Neuronal stem cell (in vitro differentiated cells): ENCODE measurements around the gene SEMA4F.

ENCODE experiments used
- DNase-seq: peaks from one replicate; pipeline ENCODE4 v3.0.0-alpha.2; 2013; ENCODE audit warnings: low spot score
- H2AFZ ChIP-seq: one replicate; pipeline ENCODE4 v1.6.1; 2013; ENCODE audit warnings: mild to moderate bottlenecking, low read length, inconsistent platforms
- H2AK5ac ChIP-seq: 2 replicates; pipeline ENCODE4 v1.6.1; 2013; ENCODE audit warnings: low read depth, mild to moderate bottlenecking, inconsistent platforms, low read length, moderate library complexity, mixed read lengths
- H2BK120ac ChIP-seq: 2 replicates; pipeline ENCODE4 v1.6.1; 2013; ENCODE audit warnings: low read depth, mild to moderate bottlenecking, inconsistent platforms, low read length, moderate library complexity, mixed read lengths
- H2BK12ac ChIP-seq: one replicate; pipeline ENCODE4 v1.6.1; 2013; ENCODE audit warnings: low read length, inconsistent platforms
- H2BK15ac ChIP-seq: 2 replicates; pipeline ENCODE4 v1.6.1; 2013; ENCODE audit warnings: mild to moderate bottlenecking, low read length, inconsistent platforms, mixed read lengths
- H2BK5ac ChIP-seq: one replicate; pipeline ENCODE4 v1.6.1; 2013; ENCODE audit warnings: inconsistent platforms, mild to moderate bottlenecking, low read length, moderate library complexity
- H3K14ac ChIP-seq: one replicate; pipeline ENCODE4 v1.6.1; 2013; ENCODE audit warnings: low read length, inconsistent platforms
- H3K18ac ChIP-seq: 2 replicates; pipeline ENCODE4 v1.6.1; 2013; ENCODE audit warnings: low read length, inconsistent platforms
- H3K23ac ChIP-seq: 2 replicates; pipeline ENCODE4 v1.6.1; 2013; ENCODE audit warnings: low read depth, mild to moderate bottlenecking, mixed read lengths, low read length, inconsistent platforms; ENCODE audit not compliant: poor library complexity
- H3K27ac ChIP-seq: replicated peaks from 3 replicates; pipeline ENCODE4 v1.5.1; 2013; ENCODE audit warnings: low read length, inconsistent platforms
- H3K27me3 ChIP-seq, 3 experiments: 2 replicates each; pipeline ENCODE4 v1.6.1; 2013; ENCODE audit warnings: low read length in 3 of 3, mild to moderate bottlenecking in 2 of 3, inconsistent platforms in 1 of 3, low read depth in 1 of 3, mixed read lengths in 1 of 3, moderate library complexity in 1 of 3; ENCODE audit not compliant: control insufficient read depth in 3 of 3, insufficient read depth in 3 of 3
- H3K36me3 ChIP-seq, 2 donors: replicated peaks in 1 of 2; 2 replicates each; pipeline ENCODE4 v1.6.1; 2013; ENCODE audit warnings: low read length in 2 of 2; ENCODE audit not compliant: control insufficient read depth in 2 of 2, insufficient read depth in 2 of 2
- H3K4ac ChIP-seq: 2 replicates; pipeline ENCODE4 v1.6.1; 2013; ENCODE audit warnings: inconsistent platforms, mild to moderate bottlenecking, low read length, moderate library complexity
- H3K4me1 ChIP-seq, 2 donors: 1 replicate in 1 of 2; 2 replicates in 1 of 2; pipeline ENCODE4 v1.6.1; 2013; ENCODE audit warnings: low read length in 2 of 2, low read depth in 1 of 2; ENCODE audit not compliant: control insufficient read depth in 2 of 2, insufficient read depth in 1 of 2
- H3K4me2 ChIP-seq: one replicate; pipeline ENCODE4 v1.6.1; 2013; ENCODE audit warnings: mild to moderate bottlenecking, low read length, inconsistent platforms; ENCODE audit not compliant: insufficient read depth, poor library complexity, severe bottlenecking
- H3K4me3 ChIP-seq, 2 donors: 2 replicates each; pipeline ENCODE4 v1.5.1; 2013; ENCODE audit warnings: low read length in 2 of 2, mild to moderate bottlenecking in 2 of 2, inconsistent platforms in 1 of 2, moderate library complexity in 1 of 2
- H3K79me1 ChIP-seq: one replicate; pipeline ENCODE4 v1.6.1; 2013; ENCODE audit warnings: low read depth, mild to moderate bottlenecking, inconsistent platforms, low read length, moderate library complexity
- H3K9ac ChIP-seq: one replicate; pipeline ENCODE4 v1.6.1; 2013; ENCODE audit warnings: mild to moderate bottlenecking, low read depth, low read length, inconsistent platforms; ENCODE audit not compliant: poor library complexity
- H3K9me3 ChIP-seq, 2 donors: replicated peaks in 1 of 2; 2 replicates each; pipeline versions ENCODE3 to v1.6.1; 2013; ENCODE audit warnings: low read length in 2 of 2, mild to moderate bottlenecking in 2 of 2, inconsistent platforms in 1 of 2, low read depth in 1 of 2, mixed read lengths in 1 of 2, moderate library complexity in 1 of 2; ENCODE audit not compliant: control insufficient read depth in 2 of 2, insufficient read depth in 1 of 2
- H4K8ac ChIP-seq: one replicate; pipeline ENCODE4 v1.6.1; 2013; ENCODE audit warnings: low read depth, mild to moderate bottlenecking, inconsistent platforms, low read length, moderate library complexity
- H4K91ac ChIP-seq: one replicate; pipeline ENCODE4 v1.6.1; 2013; ENCODE audit warnings: low read length, low read depth, mild to moderate bottlenecking, inconsistent platforms; ENCODE audit not compliant: poor library complexity
- WGBS, 2 donors: extraction: QIAGEN DNeasy Blood & Tissue Kit; methylation state at CpG; one replicate each; pipeline ENCODE4 v1.1.7; 2013; ENCODE audit warnings: missing lambda C conversion rate in 2 of 2, mixed read lengths in 1 of 2; ENCODE audit not compliant: insufficient read length in 2 of 2, insufficient replicate concordance in 1 of 2; ENCODE audit errors: extremely low coverage in 2 of 2; 5-methylcytosine and 5-hydroxymethylcytosine counted together

SEMA4F gene

DNA sequence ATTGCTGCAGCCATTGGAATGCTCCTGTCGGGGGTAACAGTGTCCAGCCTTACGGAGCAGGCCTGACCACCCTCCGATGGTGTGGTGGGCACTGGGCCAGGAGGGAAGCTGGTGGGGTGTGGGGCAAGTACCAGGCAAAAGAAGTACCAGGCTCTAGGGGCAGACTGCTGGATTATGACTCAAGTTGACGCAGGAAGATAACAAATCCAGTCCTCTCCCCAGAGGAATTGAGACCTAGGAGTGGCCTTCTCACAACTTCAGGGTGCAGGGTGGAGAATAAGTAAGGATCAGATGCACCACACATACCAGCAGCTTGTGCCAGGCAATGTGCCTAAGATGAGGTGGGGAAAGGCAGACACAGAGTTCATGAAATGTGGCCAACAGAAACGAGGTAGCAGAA is 37.9 kb downstream of the SEMA4F start:
- H3K18ac ChIP-seq: no peak overlapping the region
- H3K4me3 ChIP-seq: no peak overlapping the region
- H2AFZ ChIP-seq: no peak overlapping the region
- no peak overlapping the region for H3K4ac ChIP-seq
- H3K14ac ChIP-seq: no peak overlapping the region
- WGBS, 2 donors: no CpG with 5 or more reads among the region's 5 CpGs
- no peaks in the 10 kb centered on the region for H3K9me3 ChIP-seq
- peak overlapping the region; percentile 35 for H3K23ac ChIP-seq
- H2BK15ac ChIP-seq: no peak overlapping the region
- no peak overlapping the region for H3K9ac ChIP-seq
- no peaks in the 10 kb centered on the region for H3K4me1 ChIP-seq
- peaks cover 0 to 4% (median 0%) of the 10 kb centered on the region in 3 experiments for H3K27me3 ChIP-seq
- no peak overlapping the region for H2BK5ac ChIP-seq
- no peak overlapping the region for H2BK120ac ChIP-seq
- no peak overlapping the region for H3K4me2 ChIP-seq
- no peak overlapping the region for H3K27ac ChIP-seq
- H4K8ac ChIP-seq: no peak overlapping the region
- H3K79me1 ChIP-seq: no peaks in the 10 kb centered on the region
- H3K36me3 ChIP-seq: no peaks in the 10 kb centered on the region
- H2AK5ac ChIP-seq: no peak overlapping the region
- no peak overlapping the region for H2BK12ac ChIP-seq
- no peak for DNase-seq
- no peak overlapping the region for H4K91ac ChIP-seq

DNA sequence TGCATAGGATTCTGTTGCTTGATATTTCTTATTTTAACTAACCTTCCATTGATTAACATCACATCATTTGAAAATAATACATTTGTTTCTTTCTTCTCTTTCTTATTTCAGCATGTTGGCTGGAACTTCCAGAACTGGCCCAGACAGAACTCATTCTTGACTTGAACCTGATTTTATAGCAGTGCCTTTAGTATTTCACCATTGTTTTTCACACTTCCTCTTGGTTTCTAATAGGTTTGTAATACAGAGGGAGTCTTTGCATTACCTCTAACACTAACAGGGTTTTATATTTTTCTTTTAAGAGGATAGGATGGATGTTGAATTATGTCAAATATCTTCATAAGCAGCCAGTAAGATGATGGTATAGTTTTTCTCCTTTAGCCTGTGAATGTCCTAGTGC is 39.2 kb downstream of the SEMA4F start:
- H3K9ac ChIP-seq: no peak overlapping the region
- no peak overlapping the region for H3K4me3 ChIP-seq
- no peak overlapping the region for H3K18ac ChIP-seq
- no peaks in the 10 kb centered on the region for H3K36me3 ChIP-seq
- H2BK15ac ChIP-seq: no peak overlapping the region
- no peak overlapping the region for H2AK5ac ChIP-seq
- H3K14ac ChIP-seq: no peak overlapping the region
- H3K4ac ChIP-seq: no peak overlapping the region
- H4K91ac ChIP-seq: no peak overlapping the region
- no peak overlapping the region for H2BK120ac ChIP-seq
- DNase-seq: no peak
- H3K27me3 ChIP-seq: peaks cover 0 to 8% (median 0%) of the 10 kb centered on the region in 3 experiments
- H2BK5ac ChIP-seq: no peak overlapping the region
- no peak overlapping the region for H4K8ac ChIP-seq
- no peak overlapping the region for H3K4me2 ChIP-seq
- no peaks in the 10 kb centered on the region for H3K4me1 ChIP-seq
- no peak overlapping the region for H2BK12ac ChIP-seq
- H3K9me3 ChIP-seq: no peaks in the 10 kb centered on the region
- H3K23ac ChIP-seq: no peak overlapping the region
- no peaks in the 10 kb centered on the region for H3K79me1 ChIP-seq
- no peak overlapping the region for H2AFZ ChIP-seq
- no peak overlapping the region for H3K27ac ChIP-seq

DNA sequence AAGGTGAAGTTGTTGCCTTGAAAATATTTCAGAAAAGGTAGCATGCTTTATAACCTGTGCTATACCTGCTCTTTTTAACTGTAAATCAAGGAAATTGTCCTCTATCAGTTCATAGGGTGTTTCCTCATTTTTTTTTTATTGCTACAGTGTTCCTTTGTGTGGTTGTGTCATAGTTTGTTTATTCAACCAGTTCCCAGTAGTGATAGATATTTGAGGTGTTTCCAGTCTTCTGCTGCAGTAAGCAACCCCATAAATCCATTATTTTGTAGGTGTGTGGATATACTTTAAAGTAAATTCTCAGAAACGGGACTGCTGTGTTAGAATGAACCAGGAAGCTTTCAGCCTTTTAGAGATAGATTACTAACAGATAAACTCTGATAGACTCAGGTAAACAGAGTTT is 39.6 kb downstream of the SEMA4F start:
- no peak overlapping the region for H2BK15ac ChIP-seq
- no peaks in the 10 kb centered on the region for H3K36me3 ChIP-seq
- no peak overlapping the region for H2BK120ac ChIP-seq
- H3K79me1 ChIP-seq: no peaks in the 10 kb centered on the region
- H3K4me3 ChIP-seq: no peak overlapping the region
- no peak overlapping the region for H2BK12ac ChIP-seq
- H2AFZ ChIP-seq: no peak overlapping the region
- no peak overlapping the region for H3K9ac ChIP-seq
- no peak overlapping the region for H3K18ac ChIP-seq
- H4K8ac ChIP-seq: no peak overlapping the region
- WGBS, 2 donors: no CpG with 5 or more reads among the region's 1 CpG
- H3K23ac ChIP-seq: no peak overlapping the region
- no peak overlapping the region for H2BK5ac ChIP-seq
- no peak overlapping the region for H2AK5ac ChIP-seq
- no peak for DNase-seq
- H3K4me1 ChIP-seq: no peaks in the 10 kb centered on the region
- no peak overlapping the region for H3K4ac ChIP-seq
- H3K27me3 ChIP-seq: peaks cover 0 to 10% (median 0%) of the 10 kb centered on the region in 3 experiments
- H3K9me3 ChIP-seq: no peaks in the 10 kb centered on the region
- H4K91ac ChIP-seq: no peak overlapping the region
- H3K14ac ChIP-seq: no peak overlapping the region
- H3K27ac ChIP-seq: no peak overlapping the region
- H3K4me2 ChIP-seq: no peak overlapping the region

DNA sequence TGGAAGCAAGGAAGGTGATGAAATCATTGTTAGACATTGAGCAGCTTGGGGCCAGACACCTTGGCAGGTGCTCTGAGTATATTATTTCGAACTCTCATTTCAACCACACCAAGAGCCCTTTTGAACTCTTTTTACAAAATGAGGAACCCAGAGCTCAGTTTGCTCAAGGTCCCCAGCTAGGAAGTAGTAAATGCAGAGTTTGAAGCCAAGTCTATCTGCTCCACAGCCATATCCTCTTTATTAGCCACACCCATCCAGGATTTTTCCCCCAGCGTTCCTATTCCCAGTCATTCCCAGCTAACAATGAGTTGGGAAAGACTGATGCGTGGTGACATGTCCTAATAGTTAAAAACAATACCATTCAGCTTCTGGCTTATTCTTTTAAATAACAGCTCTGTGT is 40.2 kb downstream of the SEMA4F start:
- Histone ChIP-seq H3K36me3 (no peaks in the 10 kb centered on the region), H3K9ac (no peak overlapping the region), H3K18ac (no peak overlapping the region), H2BK120ac (no peak overlapping the region), H2AFZ (no peak overlapping the region), H3K79me1 (no peaks in the 10 kb centered on the region), H3K23ac (no peak overlapping the region), H3K4me3 (no peak overlapping the region), H3K9me3 (no peaks in the 10 kb centered on the region), H3K4me2 (no peak overlapping the region), H3K4ac (no peak overlapping the region), H3K4me1 (no peaks in the 10 kb centered on the region), H3K27me3 (peaks cover 0 to 10% (median 0%) of the 10 kb centered on the region in 3 experiments), H2BK12ac (no peak overlapping the region), H2BK15ac (no peak overlapping the region), H3K14ac (no peak overlapping the region), H4K8ac (no peak overlapping the region), H2BK5ac (no peak overlapping the region), H4K91ac (no peak overlapping the region), H3K27ac (no peak overlapping the region), H2AK5ac (no peak overlapping the region)
- no CpG with 5 or more reads among the region's 3 CpGs for WGBS, 2 donors
- DNase-seq: no peak
